ENCODE results near the gene SASH1.

The SASH1 gene

DNA sequence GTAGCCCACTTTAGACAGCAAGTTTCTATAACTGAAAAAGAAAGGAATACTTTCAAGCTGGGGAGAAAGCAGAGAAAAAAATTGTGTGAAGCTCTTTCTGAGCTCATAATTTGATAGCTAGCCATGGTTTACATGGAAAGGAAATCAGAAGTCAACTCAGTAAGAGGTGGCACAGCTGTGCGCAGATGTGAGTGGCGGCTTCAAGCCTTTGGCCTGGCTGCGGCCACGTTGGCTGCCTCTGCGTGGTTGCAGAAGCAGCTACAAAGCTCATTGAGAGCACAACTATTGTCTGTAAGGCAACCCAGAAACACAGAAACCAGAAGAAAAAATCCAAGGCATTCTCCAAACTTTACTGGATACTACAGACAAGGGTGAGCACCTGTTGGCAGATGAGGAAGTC, 136.9 kb downstream of the SASH1 start:
- no peak for DNase-seq (ENCODE audit: low read depth)
- H3K4me3 ChIP-seq (ENCODE audit: low read depth, low read length), result no peak overlapping the region
- TF ChIP-seq, protein P1, sequence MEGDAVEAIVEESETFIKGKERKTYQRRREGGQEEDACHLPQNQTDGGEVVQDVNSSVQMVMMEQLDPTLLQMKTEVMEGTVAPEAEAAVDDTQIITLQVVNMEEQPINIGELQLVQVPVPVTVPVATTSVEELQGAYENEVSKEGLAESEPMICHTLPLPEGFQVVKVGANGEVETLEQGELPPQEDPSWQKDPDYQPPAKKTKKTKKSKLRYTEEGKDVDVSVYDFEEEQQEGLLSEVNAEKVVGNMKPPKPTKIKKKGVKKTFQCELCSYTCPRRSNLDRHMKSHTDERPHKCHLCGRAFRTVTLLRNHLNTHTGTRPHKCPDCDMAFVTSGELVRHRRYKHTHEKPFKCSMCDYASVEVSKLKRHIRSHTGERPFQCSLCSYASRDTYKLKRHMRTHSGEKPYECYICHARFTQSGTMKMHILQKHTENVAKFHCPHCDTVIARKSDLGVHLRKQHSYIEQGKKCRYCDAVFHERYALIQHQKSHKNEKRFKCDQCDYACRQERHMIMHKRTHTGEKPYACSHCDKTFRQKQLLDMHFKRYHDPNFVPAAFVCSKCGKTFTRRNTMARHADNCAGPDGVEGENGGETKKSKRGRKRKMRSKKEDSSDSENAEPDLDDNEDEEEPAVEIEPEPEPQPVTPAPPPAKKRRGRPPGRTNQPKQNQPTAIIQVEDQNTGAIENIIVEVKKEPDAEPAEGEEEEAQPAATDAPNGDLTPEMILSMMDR (conservative IDR thresholded peaks at IDR 0.05; ENCODE audit: low read depth, low read length), result no peak

DNA sequence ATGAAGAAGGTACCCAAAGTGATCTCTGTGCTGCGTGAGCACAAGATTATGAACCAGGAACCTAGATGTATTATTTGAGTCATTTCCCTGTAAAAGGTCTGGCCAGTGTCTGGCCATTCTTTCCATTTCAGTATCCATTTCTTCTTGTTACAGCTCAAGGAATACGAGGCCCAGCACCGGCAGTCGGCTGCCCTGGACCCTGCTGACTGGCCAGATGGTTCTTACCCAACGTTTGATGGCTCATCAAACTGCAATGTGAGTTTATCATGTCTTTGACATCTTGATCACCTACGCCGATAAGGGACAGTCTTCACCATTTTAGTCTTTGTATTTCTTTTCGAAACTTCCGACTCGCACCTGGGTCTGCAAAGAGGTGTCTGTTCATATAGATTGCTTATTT, 144.8 kb downstream of the SASH1 start:
- TF ChIP-seq, protein P1 (conservative IDR thresholded peaks at IDR 0.05; ENCODE audit: low read depth, low read length), result no peak
- no peak overlapping the region for H3K4me3 ChIP-seq (ENCODE audit: low read depth, low read length)
- DNase-seq (ENCODE audit: low read depth), result no peak

- TF ChIP-seq, protein P1 (conservative IDR thresholded peaks at IDR 0.05; ENCODE audit: low read depth, low read length), result no peak
- no peak for DNase-seq (ENCODE audit: low read depth)
- no peak overlapping the region for H3K4me3 ChIP-seq (ENCODE audit: low read depth, low read length)
Observed at GRCh38 chr6:148491638-148492251, 149.1 kb downstream of the SASH1 start.

- TF ChIP-seq, protein P1 (conservative IDR thresholded peaks at IDR 0.05; ENCODE audit: low read depth, low read length), result no peak
- DNase-seq (ENCODE audit: low read depth), result no peak
Observed at GRCh38 chr6:148492654-148493290, 150.1 kb downstream of the SASH1 start.

GRCh38 chr6:148493424-148493823, 150.8 kb downstream of the SASH1 start:
- TF ChIP-seq, protein P1 (conservative IDR thresholded peaks at IDR 0.05; ENCODE audit: low read depth, low read length), result no peak
- no peak overlapping the region for H3K4me3 ChIP-seq (ENCODE audit: low read depth, low read length)
- DNase-seq (ENCODE audit: low read depth), result no peak

More at GRCh38 chr6:148492654-148493290, 150.1 kb downstream of the SASH1 start:
- H3K4me3 ChIP-seq (ENCODE audit: low read depth, low read length), result no peak overlapping the region

DNA sequence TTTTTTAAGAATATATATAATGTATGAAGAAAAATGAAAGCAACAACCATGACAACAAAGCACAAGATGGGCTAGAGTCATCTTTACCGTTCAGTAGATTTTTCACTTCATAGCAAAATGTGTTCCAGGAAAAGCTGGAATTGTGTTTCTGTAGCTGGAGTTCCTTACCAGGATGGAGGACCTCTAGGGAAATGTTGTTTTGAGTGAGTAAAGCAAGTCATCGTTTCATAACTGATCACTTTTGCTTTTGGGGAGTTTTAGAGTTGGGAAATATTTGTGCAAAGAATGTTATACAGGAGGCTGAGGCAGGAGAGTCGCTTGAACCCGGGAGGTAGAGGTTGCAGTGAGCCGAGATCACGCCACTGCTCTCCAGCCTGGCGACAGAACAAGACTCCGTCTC, 151.6 kb downstream of the SASH1 start:
- no peak for DNase-seq (ENCODE audit: low read depth)
- TF ChIP-seq, protein P1 (conservative IDR thresholded peaks at IDR 0.05; ENCODE audit: low read depth, low read length), result no peak
- no peak overlapping the region for H3K4me3 ChIP-seq (ENCODE audit: low read depth, low read length)

DNA sequence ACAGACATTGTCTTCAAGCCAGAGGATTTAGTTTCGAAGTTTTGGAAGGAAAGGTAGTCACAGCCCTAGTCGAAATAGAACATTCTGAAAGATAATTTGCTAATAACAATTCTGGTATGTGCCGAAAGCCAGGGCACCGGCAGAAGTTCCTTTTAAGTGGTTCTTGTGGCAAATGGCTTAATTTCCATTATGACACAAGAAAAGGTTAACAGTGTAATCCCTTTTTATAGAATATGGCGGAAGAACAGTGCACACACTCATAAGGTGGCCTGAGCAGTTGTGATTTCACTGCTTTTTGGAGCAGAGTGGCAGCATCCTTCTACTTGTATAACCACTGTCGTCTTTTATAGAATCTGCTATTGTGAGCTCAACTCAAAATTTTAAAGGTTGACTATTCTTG, 152.4 kb downstream of the SASH1 start:
- DNase-seq (ENCODE audit: low read depth), result no peak
- no peak overlapping the region for H3K4me3 ChIP-seq (ENCODE audit: low read depth, low read length)
- TF ChIP-seq, protein P1 (conservative IDR thresholded peaks at IDR 0.05; ENCODE audit: low read depth, low read length), result no peak
